Prostate gland (tissue), 2 donors: ENCODE measurements around the gene WDR88.

Source experiments
- POLR2A ChIP-seq: fragments of 450-650 bp; IDR thresholded peaks from one replicate; pipeline ENCODE4 v1.6.1; 2016; ENCODE audit warnings: antibody characterized with exemption, mild to moderate bottlenecking
- POLR2AphosphoS5 ChIP-seq: sonication (generic); formaldehyde crosslinking; IDR thresholded peaks from one replicate; pipeline ENCODE4 v1.6.1; 2017; ENCODE audit warnings: antibody characterized with exemption
- TF ChIP-seq, protein P1 (sequence below), 4 experiments: fragments of 200-600 bp in 2 of 4; fragments of 450-650 bp in 2 of 4; sonication (generic) in 2 of 4; IDR thresholded peaks; 1 replicate in 3 of 4; 2 replicates in 1 of 4; pipeline ENCODE4 v1.5.1; 2016 to 2019; ENCODE audit warnings: antibody characterized with exemption in 4 of 4, mild to moderate bottlenecking in 2 of 4, moderate library complexity in 2 of 4

DNA sequence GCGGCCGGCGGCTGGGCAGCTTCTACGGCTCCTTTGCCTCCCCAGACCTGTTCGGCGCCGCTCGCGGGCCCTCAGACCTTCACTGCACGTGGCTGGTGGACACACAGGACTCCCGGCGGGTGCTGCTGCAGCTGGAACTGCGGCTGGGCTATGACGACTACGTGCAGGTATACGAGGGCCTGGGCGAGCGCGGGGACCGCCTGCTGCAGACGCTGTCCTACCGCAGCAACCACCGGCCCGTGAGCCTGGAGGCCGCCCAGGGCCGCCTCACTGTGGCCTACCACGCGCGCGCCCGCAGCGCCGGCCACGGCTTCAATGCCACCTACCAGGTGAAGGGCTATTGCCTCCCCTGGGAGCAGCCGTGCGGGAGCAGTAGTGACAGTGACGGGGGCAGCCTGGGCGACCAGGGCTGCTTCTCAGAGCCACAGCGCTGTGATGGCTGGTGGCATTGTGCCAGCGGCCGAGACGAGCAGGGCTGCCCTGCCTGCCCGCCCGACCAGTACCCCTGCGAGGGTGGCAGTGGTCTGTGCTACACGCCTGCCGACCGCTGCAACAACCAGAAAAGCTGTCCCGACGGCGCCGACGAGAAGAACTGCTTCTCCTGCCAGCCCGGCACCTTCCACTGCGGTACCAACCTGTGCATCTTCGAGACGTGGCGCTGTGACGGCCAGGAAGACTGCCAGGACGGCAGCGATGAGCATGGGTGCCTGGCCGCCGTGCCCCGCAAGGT is 73.8 kb downstream of the WDR88 start:
- TF ChIP-seq, protein P1, sequence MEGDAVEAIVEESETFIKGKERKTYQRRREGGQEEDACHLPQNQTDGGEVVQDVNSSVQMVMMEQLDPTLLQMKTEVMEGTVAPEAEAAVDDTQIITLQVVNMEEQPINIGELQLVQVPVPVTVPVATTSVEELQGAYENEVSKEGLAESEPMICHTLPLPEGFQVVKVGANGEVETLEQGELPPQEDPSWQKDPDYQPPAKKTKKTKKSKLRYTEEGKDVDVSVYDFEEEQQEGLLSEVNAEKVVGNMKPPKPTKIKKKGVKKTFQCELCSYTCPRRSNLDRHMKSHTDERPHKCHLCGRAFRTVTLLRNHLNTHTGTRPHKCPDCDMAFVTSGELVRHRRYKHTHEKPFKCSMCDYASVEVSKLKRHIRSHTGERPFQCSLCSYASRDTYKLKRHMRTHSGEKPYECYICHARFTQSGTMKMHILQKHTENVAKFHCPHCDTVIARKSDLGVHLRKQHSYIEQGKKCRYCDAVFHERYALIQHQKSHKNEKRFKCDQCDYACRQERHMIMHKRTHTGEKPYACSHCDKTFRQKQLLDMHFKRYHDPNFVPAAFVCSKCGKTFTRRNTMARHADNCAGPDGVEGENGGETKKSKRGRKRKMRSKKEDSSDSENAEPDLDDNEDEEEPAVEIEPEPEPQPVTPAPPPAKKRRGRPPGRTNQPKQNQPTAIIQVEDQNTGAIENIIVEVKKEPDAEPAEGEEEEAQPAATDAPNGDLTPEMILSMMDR (IDR thresholded peaks at IDR 0.05) = no peak
- TF ChIP-seq POLR2A (no peak), POLR2AphosphoS5 (no peak)
